Measurements from ENCODE around the gene NHLRC4. TPM values are rescaled to one million over a fixed set of nuclear protein-coding genes. Genes with fewer than 3 reads are reported as not detected.

Gene NHLRC4
- total RNA-seq, 2 donors from 2014 or later = 0.36 TPM; not detected in 1

DNA sequence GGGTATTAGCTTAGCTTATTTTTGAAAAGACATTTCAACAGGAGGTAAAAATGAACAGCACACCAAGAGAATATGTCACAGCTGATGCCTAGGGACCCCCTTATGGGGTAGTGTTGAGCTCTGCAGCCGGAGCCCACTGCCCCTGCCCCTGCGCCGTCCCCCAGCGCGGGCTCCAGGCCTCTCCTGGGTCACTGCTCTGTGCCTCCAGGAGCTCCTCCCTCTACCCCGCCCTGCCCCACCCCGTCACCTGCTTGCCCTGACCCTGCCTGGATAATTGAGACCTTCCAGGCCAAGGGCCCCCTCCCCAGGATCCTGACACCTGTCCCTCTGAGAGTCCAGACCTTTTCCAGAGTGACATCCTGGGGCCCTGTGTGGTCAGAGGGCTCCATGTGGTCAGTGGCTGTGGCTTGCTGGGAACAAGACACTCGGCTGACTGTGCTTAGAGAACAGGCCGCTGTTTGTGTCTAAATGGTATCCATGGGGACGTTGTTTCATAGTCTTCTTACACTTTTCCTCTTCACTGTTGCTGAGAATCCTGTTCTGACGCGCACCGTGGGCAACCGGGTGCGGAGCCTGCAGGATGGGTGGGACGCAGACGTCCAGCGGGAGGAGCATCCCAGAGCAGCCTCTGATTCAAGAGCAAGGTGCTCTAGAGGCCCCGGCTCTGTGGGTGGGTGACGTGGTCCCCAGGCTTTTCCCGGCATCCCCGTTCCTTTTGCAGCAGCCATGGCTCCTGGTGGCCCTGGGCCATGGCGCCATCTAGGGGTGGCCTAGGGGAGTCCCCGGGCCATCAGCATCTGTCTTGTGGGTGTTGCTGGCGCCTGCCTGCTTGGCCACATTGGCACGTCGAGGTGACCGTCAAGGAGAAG is 43.9 kb downstream of the NHLRC4 start:
- ATAC-seq (peak; percentile 87), DNase-seq (peak in 1 of 2 donors; percentile 74)
- intact Hi-C loops (cut with DNase I, micrococcal nuclease) = no loop called here

DNA sequence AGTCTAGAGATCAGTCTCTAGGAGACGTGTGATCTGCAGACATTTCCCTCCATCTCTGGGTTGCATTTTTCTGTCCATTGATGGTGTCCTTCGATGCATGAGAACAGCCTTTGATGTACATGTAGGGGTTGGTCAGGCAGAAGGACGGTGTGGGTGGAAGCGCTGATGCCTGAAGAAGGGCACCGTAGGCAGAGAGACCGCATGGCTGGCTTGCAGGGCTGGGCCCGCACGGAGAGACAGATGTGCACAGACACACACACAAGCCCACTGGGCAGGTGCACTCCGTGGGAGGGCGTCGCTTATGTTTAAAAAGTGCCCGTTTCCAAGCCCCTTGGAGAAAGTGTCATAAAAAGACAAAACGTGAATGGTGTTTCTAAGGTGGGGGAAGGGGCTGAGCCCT is 48.3 kb downstream of the NHLRC4 start:
- no peak for DNase-seq
- intact Hi-C loops (cut with DNase I, micrococcal nuclease) = no loop called here
- no peak for ATAC-seq

DNA sequence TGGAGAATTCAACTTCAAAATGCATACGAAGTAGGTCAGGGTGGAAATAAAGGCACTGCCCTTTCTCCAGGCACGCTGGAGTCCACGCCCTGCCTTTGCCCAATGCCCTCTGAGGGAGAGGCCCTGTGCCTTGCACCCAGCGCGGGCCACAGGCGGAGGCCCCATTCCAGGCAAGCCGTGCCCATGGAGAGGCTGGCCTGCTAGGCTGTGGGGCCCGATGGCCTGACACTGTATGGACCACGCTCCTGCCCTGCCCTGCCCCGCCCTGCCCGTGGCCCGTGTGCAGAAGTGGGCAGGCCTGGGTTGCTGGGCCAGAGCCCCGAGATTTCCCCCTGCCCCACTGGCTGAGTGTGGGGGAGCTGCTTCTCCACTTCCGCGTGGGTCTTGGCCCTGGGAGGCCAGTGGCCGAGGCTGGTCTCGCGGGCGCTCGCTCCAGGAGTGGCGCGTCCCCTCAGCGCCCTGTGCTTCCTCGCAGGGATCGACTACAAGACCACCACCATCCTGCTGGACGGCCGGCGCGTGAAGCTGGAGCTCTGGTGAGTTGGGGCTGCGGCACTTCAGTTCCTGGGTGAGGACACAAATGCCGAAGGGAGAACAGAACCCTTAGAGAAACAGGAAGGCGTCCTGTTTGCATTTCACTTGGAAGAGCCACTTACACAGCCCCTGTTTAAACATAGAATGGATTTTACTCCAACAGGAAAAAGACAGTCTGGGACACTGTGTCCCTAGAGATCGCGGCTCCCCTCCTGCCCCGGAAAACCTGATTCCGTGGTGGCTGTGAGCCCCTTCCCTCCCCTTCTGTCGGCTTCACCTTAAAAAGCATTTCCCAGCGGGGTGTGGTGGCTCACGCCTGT is 50.2 kb downstream of the NHLRC4 start:
- DNase-seq = peak in 1 of 2 donors; percentile 66
- peak; percentile 96 for ATAC-seq
- intact Hi-C loops (cut with DNase I, micrococcal nuclease) = no loop called here

DNA sequence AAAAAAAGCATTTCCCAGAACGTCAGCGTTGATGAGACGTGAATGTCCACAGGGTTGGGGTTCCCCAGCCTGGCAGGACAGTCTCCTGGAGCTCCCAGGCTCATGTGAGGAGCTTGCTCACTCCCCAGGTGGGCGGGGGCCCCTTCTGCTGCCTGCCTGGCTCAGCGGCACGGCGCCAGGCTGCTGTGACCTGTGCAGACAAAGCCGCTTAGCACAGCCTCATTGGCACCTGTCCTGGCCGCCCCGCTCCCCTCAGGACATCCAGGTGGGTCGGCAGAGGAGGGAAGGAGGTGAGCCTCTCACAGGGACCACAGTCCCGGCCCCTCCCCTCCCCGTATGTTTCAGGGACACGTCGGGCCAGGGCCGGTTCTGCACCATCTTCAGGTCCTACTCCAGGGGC is 51.0 kb downstream of the NHLRC4 start:
- DNase-seq = no peak

More for the DNA sequence above, 51.0 kb downstream of the NHLRC4 start:
- no peak for ATAC-seq
- intact Hi-C loops (cut with DNase I, micrococcal nuclease) = no loop called here

Small RNAs within 50 kb of the gene (microRNA-seq; reads per million reads assigned to microRNA genes)
- gene MIR3176 (2.7 to 6.8 reads per million in 2 donors), gene MIR5587 (0 reads per million in 2 donors)

Other genes with a start within 250 kb of the NHLRC4 start
- 10 to 100 TPM; 32.8 to 38.4 TPM for gene AXIN1, start 214.3 kb upstream of the NHLRC4 start, total RNA-seq
- 10 to 100 TPM; 47.7 to 48.2 TPM for gene MRPL28, start 196.5 kb upstream of the NHLRC4 start, total RNA-seq
- gene PGAP6, start 185.0 kb upstream of the NHLRC4 start, total RNA-seq = 100 to 1,000 TPM; 116 to 130 TPM
- gene NME4, start 169.8 kb upstream of the NHLRC4 start, total RNA-seq = 10 to 100 TPM; 38.4 to 39.1 TPM
- 10 to 100 TPM; 60.6 to 61.8 TPM for gene DECR2, start 165.1 kb upstream of the NHLRC4 start, total RNA-seq
- 10 to 100 TPM; 21.2 to 23.2 TPM for gene RAB11FIP3, start 141.4 kb upstream of the NHLRC4 start, total RNA-seq
- 100 to 1,000 TPM in 1 of 2 donors, 10 to 100 TPM in 1; 98.8 to 102 TPM for gene CAPN15, start 39.3 kb upstream of the NHLRC4 start, total RNA-seq
- not detected for gene PRR35, start 6.6 kb upstream of the NHLRC4 start, total RNA-seq
- gene PIGQ, start 3.0 kb downstream of the NHLRC4 start, total RNA-seq = 10 to 100 TPM; 37.6 to 39.5 TPM
- 10 to 100 TPM; 38.2 to 43.4 TPM for gene RAB40C, start 23.1 kb downstream of the NHLRC4 start, total RNA-seq
- 1 to 10 TPM in 1 of 2 donors, under 1 TPM in 1; 0.64 to 3.6 TPM for gene WFIKKN1, start 64.0 kb downstream of the NHLRC4 start, total RNA-seq
- gene METTL26, start 69.3 kb downstream of the NHLRC4 start, total RNA-seq = 10 to 100 TPM; 42.0 to 52.0 TPM
- 100 to 1,000 TPM in 1 of 2 donors, 10 to 100 TPM in 1; 98.5 to 161 TPM for gene MCRIP2, start 74.8 kb downstream of the NHLRC4 start, total RNA-seq
- 10 to 100 TPM; 28.3 to 57.6 TPM for gene WDR90, start 82.4 kb downstream of the NHLRC4 start, total RNA-seq
- gene RHOT2, start 101.1 kb downstream of the NHLRC4 start, total RNA-seq = 100 to 1,000 TPM; 118 to 158 TPM
- 1 to 10 TPM; 4.4 to 5.3 TPM for gene RHBDL1, start 108.7 kb downstream of the NHLRC4 start, total RNA-seq
- gene STUB1, start 113.4 kb downstream of the NHLRC4 start, total RNA-seq = 100 to 1,000 TPM in 1 of 2 donors, 10 to 100 TPM in 1; 86.6 to 105 TPM
- 10 to 100 TPM; 41.6 to 49.2 TPM for gene JMJD8, start 117.3 kb downstream of the NHLRC4 start, total RNA-seq
- 10 to 100 TPM in 1 of 2 donors, 1 to 10 TPM in 1; 9.5 to 10.6 TPM for gene WDR24, start 123.4 kb downstream of the NHLRC4 start, total RNA-seq
- 1 to 10 TPM; 1.2 to 3.1 TPM for gene FBXL16, start 138.8 kb downstream of the NHLRC4 start, total RNA-seq
- 10 to 100 TPM; 21.7 to 37.8 TPM for gene METRN, start 148.1 kb downstream of the NHLRC4 start, total RNA-seq
- 10 to 100 TPM; 47.2 to 48.6 TPM for gene ANTKMT, start 154.1 kb downstream of the NHLRC4 start, total RNA-seq
- under 1 TPM; 0.75 to 0.95 TPM for gene CCDC78, start 159.4 kb downstream of the NHLRC4 start, total RNA-seq
- gene HAGHL, start 160.1 kb downstream of the NHLRC4 start, total RNA-seq = 1 to 10 TPM; 2.0 to 3.3 TPM
- gene CIAO3, start 174.0 kb downstream of the NHLRC4 start, total RNA-seq = 10 to 100 TPM; 36.0 to 50.2 TPM
- gene MSLN, start 193.7 kb downstream of the NHLRC4 start, total RNA-seq = 1 to 10 TPM; 6.4 to 7.0 TPM
- 10 to 100 TPM; 21.3 to 24.1 TPM for gene RPUSD1, start 221.4 kb downstream of the NHLRC4 start, total RNA-seq
- 10 to 100 TPM in 1 of 2 donors, 1 to 10 TPM in 1; 9.5 to 20.3 TPM for gene CHTF18, start 221.6 kb downstream of the NHLRC4 start, total RNA-seq
- under 1 TPM; 0.40 to 0.53 TPM for gene GNG13, start 233.7 kb downstream of the NHLRC4 start, total RNA-seq